Measurements from ENCODE around the gene SH3BGR.
"Not testable (repeated sequence)": the region's sequence is repeated elsewhere in the genome, so short reads cannot be mapped to it uniquely, and the experiment has no call there.

Gene SH3BGR

DNA sequence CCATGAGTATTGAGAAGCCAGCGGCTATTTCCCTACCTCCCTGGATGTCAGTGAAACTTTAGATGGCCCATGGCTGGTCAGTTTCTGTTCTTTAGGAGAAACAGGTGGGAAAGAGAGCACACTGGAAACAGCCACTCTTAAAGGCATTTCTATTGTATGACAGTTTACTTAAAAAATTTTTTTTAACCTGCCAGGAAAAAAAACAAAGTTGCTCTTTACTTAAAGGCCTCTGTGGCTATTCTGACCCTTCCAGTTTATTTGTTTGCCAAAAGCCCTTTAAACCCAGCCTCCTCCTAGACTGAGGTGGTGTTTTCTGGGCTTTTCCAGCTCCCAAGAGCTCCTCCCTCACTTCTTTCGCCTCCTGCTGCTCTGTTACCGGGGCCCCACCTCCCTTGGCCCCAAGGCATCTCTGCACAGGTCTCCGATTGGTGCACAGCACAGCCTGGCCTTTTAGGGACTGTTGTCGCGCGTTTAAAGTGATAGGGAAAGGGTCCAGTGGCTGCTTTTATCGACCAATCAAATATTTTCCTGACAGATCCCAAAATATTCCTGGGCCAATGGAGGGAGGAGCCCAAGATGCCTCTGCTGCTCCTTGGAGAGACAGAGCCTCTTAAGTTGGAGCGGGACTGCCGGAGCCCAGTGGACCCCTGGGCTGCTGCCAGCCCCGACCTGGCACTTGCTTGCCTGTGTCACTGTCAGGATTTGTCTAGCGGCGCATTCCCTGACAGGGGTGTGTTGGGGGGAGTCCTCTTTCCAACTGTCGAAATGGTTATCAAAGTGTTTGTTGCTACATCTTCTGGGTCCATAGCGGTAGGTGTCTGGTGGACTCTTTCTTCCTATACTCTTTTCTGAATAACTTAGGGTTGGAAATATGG is at the start of gene SH3BGR:
SH3BGR (plus strand) TSS at position 639 of the 875 bp plus-strand sequence; CDS start at position 766, 127 bp downstream.
- DNase-seq (ENCODE audit: low read depth in 3 of 3), result no peak

DNA sequence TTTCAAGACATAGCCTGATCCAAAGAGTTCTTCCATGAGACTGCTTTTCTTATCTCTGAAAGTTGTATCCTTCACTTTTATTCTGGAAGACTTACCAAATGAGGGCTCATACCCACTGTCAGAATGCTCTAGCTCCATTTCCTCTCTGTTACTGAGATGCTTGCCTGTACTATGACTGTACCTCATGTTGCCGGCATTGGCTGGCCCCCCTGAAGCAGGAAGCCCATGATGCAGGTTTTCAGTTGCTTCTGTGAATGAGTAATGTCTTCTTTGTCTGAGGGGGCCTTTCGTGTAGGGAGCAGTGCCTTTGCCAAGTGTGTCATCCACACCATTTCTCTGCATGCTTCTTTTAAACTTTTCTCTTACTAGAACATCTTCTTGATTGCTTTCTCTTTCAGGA is 45.7 kb upstream of the SH3BGR start:
- DNase-seq (ENCODE audit: low read depth in 3 of 3), result no peak

DNA sequence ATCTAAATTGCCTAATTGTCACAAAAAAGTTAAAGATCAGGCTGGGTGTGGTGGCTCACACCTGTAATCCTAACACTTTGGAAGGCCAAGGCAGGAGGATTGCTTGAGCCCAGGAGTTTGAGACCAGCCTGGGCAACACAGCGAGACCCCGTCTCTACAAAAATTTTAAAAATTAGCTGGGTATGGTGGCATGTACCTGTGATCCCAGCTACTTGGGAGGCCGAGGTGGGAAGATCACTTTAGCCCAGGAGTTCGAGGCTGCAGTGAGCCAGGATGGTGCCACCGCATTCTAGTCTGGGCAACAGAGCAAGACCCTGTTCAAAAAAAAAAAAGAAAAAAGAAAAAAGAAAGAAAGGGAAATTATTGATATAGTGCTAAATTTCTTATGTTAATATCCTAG is 32.6 kb upstream of the SH3BGR start:
- DNase-seq (ENCODE audit: low read depth in 3 of 3), result not testable (repeated sequence)

DNA sequence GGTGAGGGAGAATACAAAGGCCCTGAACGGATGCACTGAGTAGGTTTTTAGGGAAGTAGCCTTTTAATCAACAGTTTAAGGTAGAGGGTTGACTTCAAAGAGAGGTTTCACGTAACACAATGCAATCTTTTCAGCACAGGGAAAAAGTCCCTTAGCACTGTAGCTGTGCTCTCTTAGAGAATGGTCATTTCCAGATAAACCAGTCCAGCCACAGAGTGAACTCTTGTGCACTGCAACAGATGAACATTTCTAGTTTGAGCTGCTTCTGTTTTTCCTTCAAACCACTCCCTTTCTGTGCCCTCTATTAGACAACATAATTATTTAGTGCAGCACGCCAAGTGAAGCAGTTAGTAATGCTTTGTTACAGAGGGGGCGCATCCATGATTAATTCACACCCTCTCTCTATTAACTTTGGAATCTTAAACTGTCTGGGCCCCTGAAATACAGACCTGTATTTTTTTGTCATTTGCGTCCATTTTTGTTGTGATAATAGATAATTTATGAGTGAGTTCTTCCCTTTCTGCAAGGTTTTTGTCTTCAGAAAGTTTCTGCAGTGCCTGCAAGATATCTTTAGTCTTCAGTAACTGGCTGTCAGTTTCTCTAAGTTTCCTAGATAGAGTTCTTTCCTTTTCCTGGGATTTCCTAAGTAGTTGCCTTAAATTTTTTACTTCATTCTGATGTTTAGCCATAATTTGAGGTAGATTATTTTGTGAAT is 29.1 kb upstream of the SH3BGR start:
- DNase-seq (ENCODE audit: low read depth in 3 of 3), result no peak

DNA sequence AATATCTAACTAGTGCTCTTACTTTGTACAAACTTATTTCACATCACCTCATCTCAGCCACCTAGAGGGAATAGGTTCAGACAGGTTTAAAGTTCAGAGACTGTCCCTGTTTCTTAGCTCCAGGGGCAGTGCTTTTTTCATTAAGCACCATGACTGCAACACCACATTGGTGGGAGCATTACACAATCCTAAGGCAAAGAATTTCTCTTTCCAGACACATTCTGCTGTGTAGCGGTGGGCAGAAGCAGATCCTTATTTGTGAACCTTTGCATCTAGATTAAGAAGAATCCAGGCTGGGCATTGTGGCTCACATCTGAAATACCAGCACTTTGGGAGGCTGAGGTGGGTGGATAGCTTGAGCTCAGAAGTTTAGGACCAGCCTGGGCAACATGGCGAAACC is 22.3 kb upstream of the SH3BGR start:
- DNase-seq (ENCODE audit: low read depth in 3 of 3), result no peak

DNA sequence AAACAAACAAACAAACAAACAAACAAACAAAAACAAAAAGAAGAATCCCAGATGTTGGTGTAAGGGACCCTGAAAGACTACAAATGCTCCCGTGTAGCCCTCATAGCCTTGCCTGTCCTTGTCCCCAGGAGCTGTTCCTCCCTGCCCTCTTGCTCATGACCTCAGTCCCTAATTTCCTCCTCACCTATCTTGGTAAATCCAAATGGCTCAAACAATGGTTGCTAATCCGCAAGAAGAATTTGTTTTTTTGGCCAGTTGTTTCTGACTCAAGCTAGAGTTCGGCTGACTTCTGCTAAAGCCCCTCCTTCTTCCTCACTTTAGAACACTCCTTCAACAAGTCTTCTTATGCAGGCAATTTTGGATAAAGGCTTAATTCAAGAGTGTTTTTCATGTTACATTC is 21.8 kb upstream of the SH3BGR start:
- DNase-seq (ENCODE audit: low read depth in 3 of 3), result no peak

DNA sequence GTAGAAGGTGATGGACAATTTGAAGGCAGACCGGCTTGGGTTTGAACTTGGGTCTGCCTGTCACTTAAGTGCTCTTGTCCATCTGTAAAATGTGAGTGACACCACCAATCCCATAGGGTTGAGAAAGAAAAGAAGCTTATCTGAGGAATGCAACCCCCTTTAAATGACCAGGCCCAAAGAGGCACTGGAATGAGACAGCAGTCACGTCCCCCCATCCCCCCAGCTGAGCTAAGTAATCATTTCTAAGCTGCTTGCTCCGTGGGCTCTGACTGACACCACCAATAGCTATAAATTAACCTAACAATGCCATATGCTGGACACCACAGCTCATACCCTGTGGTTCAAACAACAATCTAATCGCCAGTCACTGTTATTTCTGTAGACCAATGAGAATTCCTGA is 21.3 kb upstream of the SH3BGR start:
- DNase-seq (ENCODE audit: low read depth in 3 of 3), result no peak

DNA sequence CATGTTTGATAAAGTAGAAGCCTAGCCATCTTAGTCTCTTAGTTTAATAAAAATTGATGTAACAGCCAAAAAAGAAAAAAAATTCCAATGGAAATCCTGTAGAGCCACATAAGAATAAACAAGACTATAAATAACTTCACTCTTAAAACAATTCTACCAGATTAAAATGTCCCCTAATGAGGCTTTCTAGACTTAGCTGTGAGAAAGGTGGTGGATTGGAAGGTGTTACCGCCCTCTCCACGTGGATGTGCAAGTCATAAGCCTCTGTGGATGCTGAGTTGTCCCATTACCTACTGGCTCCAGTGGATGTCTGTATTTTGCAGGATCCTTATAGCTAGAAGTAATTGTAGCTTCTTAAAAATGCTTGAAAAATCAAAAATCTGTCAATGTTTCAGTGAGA is 20.8 kb upstream of the SH3BGR start:
- DNase-seq (ENCODE audit: low read depth in 3 of 3), result no peak

DNA sequence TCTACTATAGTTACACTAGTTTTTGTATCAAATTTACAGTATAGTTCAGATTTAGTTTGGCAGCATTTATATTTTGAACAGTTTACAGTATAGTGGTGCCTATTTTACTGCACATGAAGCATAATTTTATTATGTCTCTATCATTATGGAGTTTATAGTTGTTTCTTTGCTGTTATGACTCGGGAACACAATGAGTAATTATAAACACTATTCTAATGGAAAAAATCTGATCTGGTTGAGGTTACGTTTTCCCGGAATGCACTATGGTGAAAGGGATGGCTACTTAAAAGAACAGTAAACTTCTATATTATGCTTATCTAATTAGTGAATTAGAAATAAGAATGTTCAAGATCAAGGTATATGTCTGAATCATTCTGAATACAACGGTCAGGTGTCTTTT is 16.8 kb upstream of the SH3BGR start:
- DNase-seq (ENCODE audit: low read depth in 3 of 3), result no peak

DNA sequence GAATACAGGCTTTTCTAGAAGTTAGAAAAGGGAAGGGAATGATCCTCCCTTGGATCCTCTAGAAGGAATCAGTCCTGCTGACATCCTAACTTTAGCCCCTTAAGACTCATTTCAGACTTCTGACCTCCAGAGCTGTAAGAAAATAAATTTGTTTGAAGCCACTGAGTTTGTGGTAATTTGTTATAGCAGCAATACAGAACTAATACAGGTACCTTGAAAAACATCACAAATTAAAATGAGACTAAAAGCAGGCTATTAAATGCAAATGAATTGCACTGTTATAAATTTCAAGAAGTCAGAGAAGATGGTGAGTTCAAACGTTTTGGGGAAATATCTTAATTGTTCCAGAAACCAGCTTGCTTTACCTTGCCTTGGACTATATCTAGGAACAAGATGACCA is 12.5 kb upstream of the SH3BGR start:
- DNase-seq (ENCODE audit: low read depth in 3 of 3), result no peak

DNA sequence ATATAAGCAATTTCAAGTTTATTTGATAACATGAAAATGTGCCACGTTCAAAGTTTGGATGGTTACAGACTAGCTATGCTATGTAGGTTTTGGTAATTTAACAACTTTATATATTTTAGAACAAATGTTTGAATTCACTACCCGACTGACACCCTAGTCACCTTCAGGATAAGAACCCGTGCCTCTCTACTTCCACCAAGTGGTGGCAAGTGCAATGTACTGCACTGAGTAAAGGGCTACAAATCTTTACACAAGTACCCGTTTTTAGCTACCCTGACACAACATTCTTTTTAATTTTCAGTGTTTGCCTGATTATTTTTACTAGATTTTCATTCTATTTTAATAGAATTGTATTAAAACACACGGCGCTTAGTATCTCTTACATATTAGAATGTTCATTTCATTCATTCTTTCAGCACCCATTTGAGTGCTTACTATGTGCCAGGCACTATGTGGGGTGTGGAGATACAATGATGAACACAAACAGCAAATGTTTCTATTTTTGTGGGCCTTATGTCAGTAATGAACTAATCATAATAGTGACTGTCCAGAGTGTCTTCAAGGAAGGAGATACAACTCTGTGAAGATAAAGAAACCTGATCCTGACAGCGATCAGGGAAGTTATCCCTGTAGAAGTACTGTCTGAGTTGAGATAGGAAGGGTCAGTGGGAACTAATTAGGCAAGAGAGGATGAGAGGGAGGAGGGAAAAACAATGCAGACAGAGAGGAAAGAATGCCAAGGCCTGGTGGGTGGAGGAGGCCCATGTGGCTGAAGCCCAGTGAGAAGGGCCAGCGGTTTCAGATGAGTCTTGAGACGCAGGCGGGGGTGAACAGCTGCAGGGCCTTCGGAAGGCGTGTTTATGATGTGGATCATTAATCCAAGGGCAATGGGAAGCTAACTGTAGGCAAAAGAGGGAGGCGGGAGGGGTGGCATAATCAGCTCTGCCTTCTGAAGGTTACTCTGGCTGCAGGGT is 10.0 kb upstream of the SH3BGR start:
- no peak for DNase-seq (ENCODE audit: low read depth in 3 of 3)

DNA sequence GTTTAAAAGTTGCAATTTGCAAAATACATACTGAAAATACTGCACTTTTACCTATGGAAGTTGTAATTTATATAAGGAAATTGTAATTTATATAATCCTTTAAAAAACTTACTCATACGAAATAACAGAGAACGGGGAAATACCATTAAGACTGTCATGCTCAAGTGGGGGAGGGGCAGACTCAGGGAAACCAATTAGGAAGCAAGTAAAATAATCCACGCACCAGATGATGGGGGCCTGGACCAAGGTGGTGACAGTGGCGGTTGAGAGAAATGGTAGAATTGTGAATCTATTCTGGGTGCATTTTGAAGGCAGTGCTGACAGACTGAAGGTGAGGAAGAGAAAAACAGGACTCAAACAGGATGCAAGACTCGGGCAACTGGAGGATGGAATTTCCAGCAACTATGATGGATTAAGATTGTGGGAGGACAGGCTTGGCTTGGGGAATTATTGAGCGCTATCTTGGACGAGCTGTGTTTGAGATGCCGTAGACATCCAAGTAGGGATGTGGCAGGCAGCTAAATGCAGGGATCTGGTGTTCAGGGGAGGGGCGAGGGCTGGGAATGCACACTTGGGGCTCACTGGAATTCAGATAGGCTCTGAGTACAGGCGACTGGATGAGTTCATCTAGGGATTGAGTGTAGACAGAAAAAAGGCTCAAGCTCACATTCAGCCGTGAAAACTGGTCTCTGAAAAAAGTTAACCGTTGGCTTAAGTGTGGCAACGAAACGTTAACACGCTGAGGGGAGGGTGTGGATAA is 7.2 kb upstream of the SH3BGR start:
- DNase-seq (ENCODE audit: low read depth in 3 of 3), result no peak

DNA sequence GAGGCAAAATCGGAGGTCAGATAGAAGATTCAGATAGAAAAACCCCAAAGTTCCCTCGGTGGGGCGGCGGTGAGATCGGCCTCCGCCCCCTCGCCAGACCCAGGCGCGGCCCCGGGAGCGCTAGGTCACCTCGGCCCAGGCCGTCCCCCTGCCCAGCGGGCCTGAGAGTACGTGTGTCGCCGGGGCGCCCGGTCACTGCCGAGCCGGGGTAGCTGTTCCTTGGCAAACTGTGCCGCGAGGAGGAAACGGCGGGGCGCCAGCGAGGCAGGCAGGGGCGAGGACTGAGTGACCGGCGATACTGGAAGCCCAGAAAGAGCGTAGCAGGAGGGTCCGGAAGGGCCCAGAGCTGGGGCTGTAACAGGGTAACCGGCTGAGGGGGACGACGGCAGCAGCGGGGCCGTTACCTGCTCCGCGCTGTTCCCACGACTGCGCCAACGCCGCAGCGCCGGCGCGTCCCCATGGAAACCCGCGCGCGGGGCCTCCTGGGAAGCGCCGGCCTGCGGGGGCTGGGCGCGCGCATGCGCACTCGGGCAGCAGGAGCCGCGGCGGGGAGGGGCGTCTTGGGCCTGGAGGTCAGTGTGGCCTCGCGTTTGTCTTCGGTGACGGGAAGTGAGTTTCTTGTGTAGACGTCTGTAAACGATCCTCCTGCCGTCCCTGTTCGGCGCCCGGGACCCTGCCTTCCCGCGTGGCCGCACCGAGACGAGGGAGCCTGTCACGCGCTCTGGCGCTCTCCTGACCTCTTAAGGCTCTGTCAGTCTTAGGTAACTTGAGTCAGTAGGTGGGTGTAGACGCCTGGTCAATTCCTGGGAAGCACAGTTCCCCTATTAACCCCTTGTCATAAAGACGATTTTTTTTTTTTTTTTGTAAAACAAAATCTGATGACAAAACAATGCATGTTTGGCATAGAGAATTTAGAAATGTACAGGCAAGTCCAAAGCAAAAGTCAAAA is 6.2 kb upstream of the SH3BGR start, which contains the start of gene LCA5L:
LCA5L (minus strand) TSS at position 458 of the 949 bp plus-strand sequence. CDS start 17,285 bp downstream, outside the sequence.
- peak; percentile 82 to 86 (median 83) for DNase-seq (ENCODE audit: low read depth in 3 of 3)

DNA sequence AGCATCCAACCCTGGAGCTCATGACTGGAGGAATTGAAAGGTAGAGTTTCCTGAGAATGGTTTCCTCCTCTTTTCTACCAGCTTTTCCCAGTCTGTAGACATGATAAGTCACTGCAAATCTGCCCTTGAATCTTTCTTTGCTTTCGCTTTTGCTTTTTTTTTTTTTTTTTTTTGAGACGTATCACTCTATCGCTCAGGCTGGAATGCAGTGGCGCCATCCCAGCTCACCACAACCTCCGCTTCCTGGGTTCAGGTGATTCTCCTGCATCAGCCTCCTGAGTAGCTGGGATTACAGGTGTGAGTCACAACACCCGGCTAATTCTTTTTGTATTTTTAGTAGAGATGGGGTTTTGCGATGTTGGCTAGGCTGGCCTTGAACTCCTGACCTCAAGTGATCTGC is 4.5 kb upstream of the SH3BGR start:
- no peak for DNase-seq (ENCODE audit: low read depth in 3 of 3)

DNA sequence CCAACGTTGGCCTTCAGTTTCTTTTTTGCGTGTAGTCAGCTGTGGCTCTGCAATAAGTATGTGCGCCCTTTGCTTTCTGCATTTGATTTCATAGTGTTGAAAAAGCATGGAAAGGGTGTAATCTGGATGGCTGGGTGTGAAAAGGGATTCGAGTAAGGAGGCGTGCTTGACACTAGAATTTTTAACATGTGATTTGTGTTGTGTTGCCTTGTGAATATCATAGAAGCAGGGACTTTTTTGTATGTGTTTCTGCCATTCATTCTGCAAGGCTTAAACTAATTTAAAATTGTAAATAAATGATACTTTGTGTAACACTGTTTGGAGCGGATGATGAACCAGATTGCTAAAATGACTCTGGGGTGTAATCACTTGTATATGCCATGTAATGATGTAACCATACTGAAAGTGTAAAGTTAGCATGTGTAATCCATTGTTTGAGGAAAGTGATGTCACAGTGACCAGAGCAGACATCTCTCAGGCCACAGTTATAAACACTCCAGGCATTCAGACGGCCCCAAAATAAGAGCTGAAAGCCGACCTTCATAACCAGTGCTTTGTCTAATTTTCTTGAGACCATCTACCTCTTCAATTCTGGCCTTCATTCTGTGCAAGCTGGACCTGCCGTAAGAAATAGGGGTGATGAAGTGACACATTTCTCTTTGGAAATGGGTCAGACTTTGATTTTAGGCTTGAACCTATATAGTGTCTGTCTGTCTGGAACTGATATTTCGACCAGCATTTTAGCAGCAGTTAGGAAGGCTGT is 618 bp downstream of the SH3BGR start:
- no peak for DNase-seq (ENCODE audit: low read depth in 3 of 3)

DNA sequence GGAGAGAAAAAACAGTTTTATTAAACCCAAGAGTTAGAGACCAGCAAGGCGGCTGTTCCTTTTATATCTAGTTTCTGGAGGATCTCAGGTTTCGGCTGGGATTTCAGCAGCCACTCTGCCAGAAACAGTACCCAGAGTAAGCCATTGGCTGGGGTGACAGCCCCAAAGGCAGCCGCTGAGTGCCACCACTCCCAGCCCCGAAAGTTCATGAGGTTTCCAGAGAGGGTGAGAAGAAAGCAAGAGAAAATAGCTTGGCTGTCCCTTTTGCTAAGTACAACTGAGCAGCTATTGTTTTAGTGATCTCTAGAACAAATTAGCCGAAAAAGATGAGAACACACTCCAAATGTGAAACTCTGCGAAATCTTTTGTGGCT is 1.2 kb downstream of the SH3BGR start:
- no peak for DNase-seq (ENCODE audit: low read depth in 3 of 3)

DNA sequence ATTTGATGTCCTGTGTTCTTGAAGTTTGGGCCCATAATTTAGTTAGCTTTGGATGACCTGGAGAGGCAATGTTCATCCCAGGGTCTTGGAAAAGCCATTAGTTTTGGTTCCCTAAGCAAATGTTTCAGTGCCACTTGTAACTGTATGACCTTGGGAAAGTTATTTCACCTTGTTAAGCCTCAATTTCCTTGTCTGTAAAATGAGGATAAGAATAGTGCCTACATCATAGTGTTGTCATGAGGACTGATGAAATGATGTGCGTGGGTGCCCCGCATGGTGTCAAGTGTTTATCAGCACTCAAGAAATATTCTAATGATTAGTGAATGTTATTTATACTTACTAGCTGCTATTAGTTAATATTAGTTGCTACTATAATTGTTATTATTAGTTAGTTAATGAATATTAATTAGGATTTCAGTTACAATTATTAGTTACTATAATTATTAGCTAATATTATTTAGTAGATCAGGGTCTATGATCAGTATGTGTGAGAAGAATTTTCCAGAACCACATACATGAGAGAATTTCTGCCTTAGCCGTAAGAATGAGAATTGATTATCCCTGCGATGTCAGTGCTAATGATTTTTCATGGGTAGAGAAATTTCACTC is 1.9 kb downstream of the SH3BGR start:
- no peak for DNase-seq (ENCODE audit: low read depth in 3 of 3)

DNA sequence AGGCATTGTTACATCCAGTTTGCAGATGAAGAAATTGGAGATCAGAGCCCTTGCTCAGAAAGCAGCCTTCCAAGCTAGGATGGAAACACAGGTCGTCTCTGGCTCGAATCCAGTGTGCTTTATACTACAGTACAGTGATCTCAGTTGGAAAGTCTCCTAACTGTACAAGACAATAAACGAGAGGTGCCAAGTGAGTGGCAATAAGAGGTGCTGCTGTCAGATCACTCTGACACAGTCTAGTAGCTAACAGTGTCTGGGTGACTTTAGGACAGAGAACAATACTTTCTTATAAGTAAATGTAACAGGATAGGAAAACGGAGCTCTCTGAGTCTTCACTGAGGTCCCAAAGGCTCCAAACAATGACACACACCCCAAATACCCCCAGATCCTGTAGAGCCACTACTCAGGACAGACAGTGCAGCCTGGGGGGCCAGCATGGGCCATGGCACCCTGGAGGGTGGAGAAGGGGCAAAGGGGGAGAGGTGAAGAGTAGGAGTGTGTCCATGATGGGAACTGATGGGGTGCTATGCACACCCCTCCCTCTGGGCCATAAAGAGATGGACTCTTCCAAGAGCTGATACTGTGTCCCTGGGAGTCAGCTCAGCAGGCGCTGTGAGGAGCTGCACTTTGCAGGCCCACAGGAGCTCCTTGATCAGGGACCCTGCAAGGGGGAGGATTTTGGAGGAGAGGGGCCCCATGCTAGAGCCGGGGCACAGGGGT is 3.3 kb downstream of the SH3BGR start:
- no peak for DNase-seq (ENCODE audit: low read depth in 3 of 3)

All from stimulated activated CD4-positive, alpha-beta T cell treated with anti-CD3 and anti-CD28 coated beads, TNF-alpha, amount 100 ng/mL, for 4 hours (primary cell).